Breast epithelium (tissue), 3 donors: ENCODE data around the gene BACH2.

Experiments
- CTCF ChIP-seq, 3 donors: fragments of 450-650 bp; IDR thresholded peaks; one replicate each; pipeline ENCODE4 v1.5.1; 2016 to 2017; ENCODE audit warnings: antibody characterized with exemption in 3 of 3, mild to moderate bottlenecking in 3 of 3, moderate library complexity in 3 of 3
- POLR2A ChIP-seq: fragments of 450-650 bp; IDR thresholded peaks from one replicate; pipeline ENCODE4 v1.6.1; 2016; ENCODE audit warnings: antibody characterized with exemption, mild to moderate bottlenecking, moderate library complexity

- TF ChIP-seq POLR2A: no peak
- no peak for TF ChIP-seq CTCF (IDR thresholded peaks at IDR 0.05)
Observed at GRCh38 chr6:90266905-90267621, 29.6 kb downstream of the BACH2 start.
